NCI-H460 (cell line): ENCODE measurements around the gene VMP1. TPM values are rescaled to one million over a fixed set of nuclear protein-coding genes. Genes with fewer than 3 reads are reported as not detected.

Experiments
- DNase-seq: peaks from one replicate; pipeline ENCODE4 v3.0.0-alpha.2; 2016; ENCODE audit warnings: low read depth; ENCODE audit errors: extremely low read depth
- total RNA-seq: library from RNA; depleted of rRNA; stranded (reverse); fragments of >200 nt; shearing (Covaris generic); gene quantifications from 2 replicates; pipeline ENCODE4 v1.2.3, GENCODE V29; 2014

The VMP1 gene
- total RNA-seq, 1 experiment from 2014 or later: 133 TPM

DNA sequence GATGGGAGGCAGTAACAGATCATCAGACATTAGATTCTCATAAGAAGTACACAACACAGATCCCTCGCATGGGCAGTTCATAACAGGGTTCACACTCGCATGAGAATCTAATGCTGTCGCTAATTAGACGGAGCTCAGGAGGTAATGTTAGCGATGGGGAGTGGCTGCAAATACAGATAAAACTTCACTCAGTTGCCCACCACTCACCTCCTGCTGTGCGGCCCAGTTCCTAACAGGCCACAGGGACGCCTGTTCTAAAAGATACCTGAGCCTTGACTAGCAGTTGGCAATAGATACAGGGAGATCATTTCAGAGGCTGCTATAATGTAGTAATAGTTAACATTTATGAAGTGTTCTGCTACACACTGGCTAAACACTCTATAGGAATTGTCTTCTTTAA lies 5.2 kb upstream of the VMP1 start:
- DNase-seq: no peak

DNA sequence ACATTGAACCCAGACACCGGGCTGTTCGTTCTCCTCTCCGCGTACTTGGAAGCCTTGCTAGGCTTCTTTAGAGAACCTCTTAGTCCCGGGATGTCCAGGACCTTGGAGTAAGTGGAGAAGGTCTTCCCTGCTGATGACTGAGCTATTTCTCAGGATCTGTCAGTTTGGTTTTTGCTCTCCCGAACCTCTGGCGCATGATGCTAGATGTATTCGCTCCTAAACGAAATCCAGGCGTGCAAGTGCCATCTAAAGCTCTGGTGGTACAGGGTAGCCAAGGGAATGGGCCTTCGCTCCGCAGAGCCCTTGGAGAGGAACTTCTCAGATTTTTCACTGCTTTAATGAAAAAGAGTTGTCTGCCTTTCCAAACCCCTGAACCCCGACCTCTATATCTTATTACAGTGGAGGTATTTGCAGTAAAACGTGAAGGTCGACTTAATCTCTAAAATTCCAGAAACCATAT lies 547 bp downstream of the VMP1 start:
- DNase-seq: no peak

DNA sequence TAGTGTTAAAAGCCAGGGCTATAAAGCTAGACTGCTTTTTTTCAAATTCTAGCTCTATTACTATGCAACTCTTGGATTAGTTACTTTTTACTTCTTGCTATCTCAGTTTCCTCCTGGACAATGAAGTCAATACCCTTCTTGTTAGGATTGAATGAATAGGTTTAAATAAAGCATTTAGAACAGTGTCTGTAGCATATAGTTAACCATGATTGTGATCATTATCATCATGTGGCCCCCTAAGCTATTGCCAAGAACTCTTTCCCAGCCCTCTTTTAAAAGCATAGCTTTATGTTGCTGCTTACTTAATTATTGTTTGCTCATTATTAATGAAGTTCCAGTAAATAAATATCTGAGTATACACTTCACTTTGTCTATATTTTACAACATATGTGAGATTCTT lies 4.5 kb downstream of the VMP1 start:
- DNase-seq: no peak

DNA sequence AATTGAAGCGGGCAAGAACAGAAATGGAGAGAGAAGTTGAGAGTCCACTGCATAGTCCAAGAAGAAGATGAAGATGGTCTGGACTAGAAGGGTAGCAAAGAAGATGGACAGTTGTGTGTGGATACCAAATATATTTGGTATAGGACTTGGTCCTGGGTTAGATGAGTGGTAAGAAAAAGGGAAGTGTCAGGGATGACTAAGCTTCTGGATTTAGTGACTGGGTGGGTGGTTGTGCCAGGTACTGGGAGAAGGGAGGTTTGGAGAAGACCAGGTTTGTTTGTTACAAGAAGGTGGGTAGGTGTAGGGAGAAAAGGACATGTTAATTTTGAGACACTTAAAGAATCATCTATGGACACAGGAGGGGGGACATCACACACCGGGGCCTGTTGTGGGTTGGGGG lies 5.4 kb downstream of the VMP1 start:
- DNase-seq: no peak

DNA sequence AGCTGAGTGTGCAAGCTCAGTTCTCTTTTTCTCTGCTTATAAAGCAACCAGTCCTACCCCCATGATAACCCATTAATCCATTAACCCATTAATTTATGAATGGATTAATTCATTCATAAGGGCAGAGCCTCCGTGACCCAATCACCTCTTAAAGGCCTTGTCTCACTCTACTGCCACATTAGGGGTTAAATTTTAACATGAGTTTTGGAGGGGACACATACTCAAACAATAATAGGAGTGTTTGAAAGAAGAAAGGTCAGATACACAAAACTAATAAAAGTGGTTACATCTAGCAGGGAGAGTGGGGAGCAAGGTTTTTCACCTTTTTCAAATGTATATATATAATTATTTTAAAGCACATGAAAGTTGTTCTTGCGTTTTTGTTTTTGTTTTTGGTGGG lies 6.8 kb downstream of the VMP1 start:
- DNase-seq: no peak

DNA sequence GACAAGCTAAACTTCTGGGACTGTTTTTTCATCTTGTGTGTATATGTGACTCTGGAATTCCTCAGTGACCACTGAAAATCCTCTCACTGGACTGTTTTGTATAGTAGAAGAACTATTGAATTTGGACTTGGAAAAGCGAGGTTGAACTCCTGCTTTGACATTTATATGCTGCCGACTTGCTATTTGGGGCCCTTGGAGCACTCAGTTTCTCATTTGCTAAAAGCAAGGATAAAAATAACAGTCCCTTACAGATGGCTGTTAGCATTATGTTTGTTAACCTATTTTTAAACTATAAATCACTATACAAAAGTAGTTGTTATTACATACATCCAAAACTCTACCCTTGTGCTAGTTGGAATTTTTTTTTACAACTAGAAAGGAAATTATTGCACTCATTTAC lies 9.0 kb downstream of the VMP1 start:
- DNase-seq: no peak

DNA sequence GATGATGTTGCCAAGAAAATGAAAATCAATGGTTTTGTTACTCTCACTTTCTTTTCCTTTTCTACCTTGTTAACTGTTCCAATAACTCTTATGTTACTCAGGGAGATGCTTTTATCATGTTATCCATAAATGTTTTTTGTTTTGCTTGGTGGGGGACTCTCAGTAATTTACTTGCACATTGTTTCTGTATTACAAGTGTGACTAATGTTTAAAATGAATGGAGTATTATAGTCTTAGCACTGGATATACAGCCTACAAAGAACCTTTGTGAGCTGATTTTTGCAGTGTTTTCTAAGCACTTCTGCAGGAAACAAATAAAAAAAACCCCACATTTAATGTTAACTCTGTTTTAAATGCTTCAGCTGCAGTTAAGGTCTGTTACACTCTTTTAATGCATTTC lies 12.1 kb downstream of the VMP1 start:
- DNase-seq: no peak

DNA sequence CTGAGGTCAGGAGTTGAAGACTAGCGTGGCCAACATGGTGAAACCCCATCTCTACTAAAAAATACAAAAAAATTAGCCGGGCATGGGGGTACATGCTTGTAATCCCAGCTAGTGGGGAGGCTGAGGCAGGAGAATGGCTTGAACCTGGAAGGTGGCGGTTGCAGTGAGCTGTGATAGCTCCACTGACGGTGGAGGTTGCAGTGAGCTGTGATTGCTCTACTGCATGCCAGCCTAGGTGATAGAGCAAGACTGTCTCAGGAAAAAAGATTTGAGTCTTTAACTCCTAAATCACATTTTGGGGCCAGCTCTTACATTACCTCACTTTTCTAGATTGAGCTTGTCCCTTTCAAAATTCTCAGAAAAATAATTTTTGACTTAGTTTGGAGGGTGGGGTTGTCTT lies 15.2 kb downstream of the VMP1 start:
- no peak for DNase-seq

DNA sequence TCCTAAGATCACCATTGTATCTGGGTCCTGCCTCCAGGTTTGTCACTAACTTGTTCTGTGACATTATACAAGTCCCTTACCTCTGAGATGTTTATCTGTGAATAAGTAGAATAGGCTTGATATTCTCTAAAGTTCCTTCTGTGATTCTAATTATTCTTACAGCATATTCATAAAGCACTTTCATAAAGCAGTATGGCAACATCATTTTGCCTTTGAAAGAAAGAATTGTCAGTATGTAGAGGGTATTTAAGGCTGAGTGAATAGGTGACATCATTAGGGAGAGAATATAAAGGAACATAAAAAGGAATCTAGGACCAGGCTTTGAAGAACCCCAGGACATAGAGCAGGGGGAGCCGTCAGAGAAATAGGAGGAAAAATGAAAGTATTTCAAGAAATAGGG lies 15.6 kb downstream of the VMP1 start:
- no peak for DNase-seq

DNA sequence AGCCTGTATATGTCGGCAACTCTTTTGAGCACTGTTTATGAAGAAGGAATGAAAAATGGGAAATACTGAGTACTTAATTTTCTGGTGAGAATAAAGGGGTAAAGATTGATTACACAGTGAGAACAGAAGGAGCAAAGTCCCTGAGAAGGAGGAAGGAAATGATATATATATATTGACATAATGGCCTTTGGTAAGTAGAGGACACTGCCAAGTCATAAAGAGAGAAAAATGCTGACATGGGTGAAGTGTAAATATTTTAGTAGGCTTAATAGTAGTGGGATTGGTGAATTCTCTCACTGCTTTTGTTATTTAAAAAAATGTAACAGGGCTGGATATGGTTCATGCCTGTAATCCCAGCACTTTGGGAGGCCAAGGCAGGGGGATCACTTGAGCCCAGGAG lies 16.2 kb downstream of the VMP1 start:
- no peak for DNase-seq

DNA sequence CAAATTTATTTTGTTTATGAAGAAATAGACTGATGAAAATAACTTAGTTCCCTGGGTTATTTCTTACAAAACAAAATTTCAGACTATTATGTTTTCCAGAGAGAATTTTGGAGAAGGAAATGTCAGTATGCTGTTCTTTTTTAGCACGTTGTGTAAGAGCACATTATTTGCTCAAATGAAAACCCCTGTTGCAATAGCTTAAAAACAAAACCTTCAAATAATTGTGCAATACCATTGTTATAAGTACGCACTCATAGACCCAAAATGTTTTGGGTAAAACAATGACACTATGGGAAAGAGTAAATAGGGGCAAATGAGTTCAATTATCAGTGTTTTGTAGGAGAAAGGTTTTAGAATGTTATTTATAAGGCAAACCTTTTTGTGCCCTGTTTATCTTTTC lies 18.2 kb downstream of the VMP1 start:
- DNase-seq: no peak

DNA sequence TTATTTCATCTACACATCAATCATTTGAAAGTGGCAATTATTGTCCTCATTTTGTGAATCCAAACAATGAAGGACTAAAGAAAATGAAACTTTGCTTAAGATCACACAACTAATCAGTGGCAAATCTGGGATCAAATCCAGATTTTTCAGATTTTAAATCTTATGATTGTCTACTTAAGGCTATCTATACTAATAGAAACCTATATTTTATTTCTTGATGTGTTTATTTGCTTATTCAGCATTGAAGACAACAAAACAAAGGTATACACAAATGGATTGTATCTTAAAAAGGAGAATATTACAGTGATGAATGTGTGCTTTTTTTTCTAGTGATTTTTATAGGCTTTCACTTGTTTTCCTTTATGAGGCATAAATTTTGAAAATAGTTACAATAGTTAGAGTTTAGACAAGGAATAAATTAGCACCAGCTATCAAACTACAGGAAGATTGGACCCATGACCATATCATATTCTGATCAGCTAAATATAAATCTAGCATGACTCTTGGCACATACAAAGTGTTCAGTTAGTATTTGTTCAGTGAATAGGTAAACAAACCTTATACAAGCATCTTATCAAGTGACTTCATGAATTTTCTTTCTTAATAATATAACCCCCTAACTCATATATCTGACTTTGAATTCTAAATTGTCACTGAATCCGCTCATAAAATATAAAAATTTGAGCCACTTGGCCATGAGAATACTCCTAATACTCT lies 20.5 kb downstream of the VMP1 start:
- no peak for DNase-seq

DNA sequence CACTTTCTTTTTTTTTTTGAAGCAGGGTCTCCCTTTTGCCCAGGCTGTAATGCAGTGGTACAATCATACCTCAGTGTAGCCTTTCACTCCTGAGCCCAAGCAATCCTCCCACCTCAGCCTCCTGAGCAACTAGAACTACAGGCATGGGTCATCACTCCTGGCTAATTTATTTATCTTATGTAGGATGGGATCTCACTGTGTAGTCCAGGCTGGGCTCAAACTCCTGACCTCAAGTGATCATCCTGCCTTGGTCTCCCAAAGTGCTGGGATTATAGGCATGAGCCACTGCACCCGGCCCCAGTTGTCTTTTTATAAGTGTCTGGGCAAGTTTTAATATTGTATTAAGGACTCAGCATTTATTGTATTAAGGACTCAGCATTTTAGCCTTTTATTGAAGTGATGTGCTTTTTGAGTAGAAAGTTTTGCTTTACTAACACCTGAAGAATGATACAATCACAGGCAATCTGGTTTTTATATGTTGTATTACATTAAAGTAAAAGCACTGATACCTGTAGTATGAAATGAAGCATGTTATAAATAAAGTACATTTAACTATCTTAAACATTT lies 22.9 kb downstream of the VMP1 start:
- DNase-seq: no peak

DNA sequence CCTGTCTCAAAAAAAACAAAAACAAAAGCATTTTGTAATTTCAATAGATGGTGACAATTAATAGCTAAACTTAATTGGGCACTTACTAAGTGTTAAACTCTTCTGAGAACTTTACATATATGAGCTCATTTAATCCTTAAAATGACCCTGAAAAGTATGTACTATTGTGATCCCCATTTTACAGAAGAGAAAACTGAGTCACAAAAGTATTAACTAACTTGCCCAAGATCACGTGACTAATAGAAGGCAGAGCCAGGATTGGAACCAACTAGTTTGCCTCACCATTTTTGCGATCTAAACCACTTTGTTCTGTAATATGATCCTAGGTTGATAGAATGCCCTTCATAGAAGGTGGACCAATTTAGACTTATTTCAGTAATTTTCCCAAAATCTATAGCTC lies 26.2 kb downstream of the VMP1 start:
- DNase-seq: no peak

DNA sequence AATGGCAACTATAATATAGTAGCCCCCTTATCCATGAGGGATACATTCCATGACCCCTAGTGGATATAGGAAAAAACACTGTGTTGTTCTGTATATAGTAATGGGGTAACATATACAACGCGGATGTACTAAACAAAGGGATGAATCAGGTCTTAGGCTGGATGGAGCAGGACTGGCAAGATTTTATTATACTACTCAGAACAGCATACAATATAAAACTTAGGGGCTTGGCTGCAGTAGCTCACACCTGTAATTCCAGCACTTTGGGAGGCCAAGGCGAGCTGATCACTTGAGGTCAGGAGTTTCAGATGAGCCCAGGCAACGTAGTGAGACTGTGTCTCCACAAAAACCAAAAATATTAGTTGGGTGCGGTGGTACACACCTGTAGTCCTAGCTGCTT lies 26.8 kb downstream of the VMP1 start:
- no peak for DNase-seq

DNA sequence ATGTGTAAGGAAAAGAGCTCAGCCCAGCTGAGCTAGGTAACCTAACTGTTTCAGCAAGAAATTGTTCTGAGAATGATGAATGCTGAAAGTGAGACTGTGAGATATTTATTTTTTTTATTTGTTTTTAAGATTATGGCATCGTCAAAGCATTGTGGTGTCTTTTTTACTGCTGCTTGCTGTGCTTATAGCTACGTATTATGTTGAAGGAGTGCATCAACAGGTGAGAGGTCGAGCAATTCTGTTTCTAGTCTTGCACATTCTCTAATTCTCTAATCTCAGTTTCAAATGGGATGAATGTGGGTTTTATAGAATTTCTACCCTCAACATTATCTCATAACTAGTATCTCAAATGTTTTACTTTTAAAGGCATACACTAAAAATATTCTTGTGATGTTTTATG lies 29.9 kb downstream of the VMP1 start:
- no peak for DNase-seq

DNA sequence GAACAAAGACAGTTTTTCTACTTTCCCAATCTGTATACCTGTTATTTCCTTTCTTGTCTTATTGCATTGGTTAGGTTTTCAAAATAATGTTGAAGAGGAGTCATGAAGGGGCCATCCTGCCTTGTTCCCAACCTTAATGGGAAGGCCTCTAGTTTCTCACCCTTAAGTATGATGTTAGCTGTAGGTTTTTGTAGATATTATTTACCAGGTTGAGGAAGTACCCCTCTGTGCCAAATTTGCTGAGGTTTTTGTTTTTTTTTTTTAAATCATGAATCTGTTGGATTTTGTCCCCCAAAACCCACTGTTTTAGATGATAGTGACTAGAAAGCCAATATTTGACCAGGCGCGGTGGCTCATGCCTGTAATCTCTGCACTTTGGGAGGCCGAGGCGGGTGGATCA lies 36.4 kb downstream of the VMP1 start:
- no peak for DNase-seq

DNA sequence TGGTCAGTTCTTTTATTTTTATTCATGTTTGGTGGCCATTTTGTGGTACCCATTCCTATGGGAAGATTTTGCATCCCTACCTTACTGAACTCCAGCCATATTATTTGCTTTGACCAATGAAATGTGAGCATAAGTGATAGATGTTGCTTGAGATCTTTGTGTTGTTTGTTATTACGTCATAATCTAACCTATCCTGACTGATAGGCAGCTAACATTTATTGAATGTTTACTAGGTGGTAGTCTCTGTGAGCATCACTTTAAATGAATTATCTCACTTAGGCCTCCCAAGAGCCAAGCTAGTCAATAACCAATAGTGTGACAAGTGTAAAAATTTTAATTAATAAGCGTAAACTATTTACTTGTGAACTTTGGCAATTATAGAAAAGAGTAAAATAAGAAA lies 37.6 kb downstream of the VMP1 start:
- DNase-seq: no peak

DNA sequence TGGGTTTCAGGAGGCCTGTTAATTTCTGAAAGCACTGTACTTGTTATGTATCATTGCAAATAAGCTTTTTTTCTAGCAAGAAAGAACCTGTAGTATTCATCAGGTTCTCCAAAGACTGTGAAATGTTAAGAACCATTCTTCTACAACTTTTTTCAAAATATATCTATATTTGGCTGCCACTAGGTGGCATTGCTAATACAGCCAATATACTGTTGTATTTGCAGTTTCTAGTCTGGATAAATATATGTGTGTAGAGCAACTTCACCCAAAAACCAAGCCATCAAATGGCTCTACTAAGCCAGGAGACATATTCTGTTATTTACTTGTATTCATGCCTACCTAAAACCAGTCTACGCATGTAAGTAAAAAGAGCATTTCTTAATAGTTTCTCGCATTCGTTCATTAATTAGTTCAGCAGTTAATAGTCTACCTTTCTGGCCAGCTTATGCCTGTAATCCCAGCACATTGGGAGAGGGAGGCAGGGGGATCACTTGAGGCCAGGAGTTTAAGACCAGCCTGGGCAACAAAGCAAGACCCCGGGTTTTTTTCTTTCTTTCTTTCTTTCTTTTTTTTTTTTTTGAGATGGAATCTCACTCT lies 39.5 kb downstream of the VMP1 start:
- DNase-seq: peak; percentile 36

DNA sequence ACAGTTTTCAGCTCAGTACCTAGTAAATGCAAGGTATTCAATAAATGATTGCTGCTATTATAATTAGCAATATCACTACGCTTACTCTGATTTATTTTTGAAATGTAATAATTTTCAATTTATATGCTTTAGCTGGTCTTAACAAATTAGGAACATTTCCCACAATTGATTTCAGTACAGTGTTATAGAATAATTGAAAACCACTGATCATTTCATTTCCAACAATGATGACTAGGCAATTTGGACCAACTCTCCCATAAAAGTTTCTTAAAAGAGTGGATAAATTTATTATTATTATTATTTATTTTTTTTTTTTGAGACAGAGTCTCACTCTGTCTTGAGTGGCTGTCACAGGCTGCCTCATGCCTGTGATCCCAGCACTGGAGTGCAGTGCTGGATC lies 41.1 kb downstream of the VMP1 start:
- DNase-seq: no peak

DNA sequence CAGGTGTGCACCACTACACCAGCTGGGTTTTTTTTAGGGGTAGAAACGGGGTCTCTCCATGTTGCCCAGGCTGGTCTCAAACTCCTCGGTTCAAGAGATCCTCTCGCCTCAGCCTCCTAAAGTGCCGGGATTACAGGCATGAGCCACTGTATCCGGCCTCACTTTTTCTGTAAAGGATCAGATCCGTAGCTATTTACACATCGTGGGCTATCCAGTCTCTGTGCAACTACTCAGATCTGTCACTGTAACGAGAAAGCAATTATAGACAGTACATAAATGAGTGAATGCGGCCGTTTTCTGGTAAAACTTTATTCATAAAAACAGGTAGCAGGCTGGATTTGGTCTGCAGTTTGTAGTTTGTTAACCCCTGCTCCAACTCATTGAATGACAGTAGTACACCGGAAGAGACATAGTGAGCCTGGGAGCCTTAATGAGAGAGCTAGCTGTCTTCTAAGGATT lies 44.5 kb downstream of the VMP1 start:
- DNase-seq: no peak

DNA sequence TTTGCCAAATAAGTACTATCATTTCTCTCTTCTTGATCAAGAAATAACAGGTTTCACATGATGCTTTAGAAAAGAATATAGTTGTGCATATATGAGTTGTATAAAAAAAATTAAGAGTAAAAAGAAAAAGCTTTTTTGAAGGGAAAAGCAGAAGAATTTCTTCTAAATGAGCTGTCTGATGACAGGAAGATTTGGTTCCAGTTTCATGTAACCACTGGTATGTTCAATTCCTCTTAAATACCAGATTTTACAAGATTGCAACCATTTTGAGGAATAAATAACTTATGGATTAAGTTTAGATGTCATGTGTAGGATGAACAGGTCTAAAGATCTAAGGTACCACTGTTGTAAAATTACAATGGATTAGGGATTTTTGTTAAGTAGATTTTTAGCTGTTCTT lies 45.0 kb downstream of the VMP1 start:
- DNase-seq: no peak
